GF-D8 (cell line): Measurements from ENCODE around the gene MOB2.

ENCODE experiments used
- DNase-seq: peaks from one replicate; lab custom pipeline; 2025; lab: John Stamatoyannopoulos, UW

The MOB2 gene, protein sequence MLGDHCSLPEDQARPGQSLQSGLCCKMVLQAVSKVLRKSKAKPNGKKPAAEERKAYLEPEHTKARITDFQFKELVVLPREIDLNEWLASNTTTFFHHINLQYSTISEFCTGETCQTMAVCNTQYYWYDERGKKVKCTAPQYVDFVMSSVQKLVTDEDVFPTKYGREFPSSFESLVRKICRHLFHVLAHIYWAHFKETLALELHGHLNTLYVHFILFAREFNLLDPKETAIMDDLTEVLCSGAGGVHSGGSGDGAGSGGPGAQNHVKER

DNA sequence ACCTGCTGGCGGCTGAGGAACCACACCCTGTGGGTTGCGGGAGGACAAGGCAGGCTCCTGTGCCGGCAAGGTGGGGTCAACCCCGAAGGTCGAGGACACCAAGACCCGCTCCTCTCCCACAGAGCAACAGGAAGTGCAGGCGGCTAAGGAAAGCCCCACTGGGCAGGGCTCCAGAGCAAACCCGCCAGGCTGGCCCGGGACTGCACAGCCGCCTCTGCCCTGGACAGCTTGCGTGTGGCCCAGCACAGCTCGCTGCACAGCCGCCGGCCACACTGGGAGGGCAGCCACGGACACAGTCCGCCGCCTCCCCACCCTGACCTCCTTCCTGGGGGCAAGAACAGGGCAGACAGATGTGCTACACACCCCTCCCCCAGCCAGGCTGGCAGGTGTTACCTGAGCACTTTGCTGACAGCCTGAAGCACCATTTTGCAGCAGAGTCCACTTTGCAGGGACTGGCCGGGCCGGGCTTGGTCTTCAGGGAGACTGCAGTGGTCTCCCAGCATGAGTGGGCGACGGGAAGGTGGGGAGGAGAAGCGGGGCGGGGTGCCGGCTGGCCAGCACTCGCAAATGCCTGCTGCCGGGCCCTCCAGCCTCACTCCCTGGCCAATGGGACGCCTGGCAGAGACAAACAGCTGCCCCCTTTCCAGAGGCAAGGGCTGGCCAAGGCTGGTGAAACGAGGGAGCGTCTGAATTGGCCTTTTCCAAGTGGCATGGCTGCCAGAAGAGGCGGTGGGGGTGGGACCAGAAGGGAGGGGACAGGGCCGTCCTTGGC lies at the start of gene MOB2:
Gene MOB2, minus strand, starts transcription at position 726 of the 772 bp plus-strand sequence. Its CDS starts 223 bp downstream, at position 503.
- DNase-seq: no peak

DNA sequence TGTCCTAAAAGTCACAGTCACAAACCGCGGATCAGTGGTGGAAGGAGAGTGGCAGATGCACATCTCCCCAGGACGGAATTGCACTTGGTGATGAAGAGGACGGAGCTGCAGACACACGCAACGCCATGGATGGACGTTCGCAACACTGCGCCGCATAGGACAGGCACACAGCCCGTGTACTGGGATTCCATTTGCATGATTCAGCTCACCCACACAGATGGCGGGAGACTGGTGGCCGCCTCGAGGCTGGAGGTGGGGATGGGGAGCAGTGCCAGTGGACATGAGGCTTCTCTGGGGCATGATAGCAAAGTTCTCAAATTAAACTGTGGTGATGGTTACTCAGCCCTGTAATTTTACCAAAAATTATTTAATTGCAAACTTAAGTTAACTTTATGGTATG lies 48.1 kb upstream of the MOB2 start:
- no peak for DNase-seq

DNA sequence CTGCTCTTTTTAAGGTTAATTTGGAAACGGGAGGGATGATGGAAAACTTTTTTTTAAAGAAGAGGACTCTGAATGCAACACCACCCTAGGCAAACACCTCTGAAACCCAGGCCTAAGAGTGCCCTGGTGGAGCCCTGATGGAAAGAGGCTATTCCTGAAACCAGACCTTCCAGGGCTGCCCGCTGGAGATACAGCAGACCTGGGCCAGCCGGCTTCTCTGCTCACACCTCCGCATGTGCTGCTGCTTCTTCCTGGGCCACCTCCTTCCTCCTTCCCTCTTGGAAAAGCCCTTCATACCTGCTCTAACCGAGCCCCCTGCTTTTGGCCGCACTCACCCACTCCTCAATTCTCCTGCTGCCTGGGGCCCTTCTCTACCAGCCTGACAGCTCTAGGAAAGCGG lies 47.6 kb upstream of the MOB2 start:
- no peak for DNase-seq

DNA sequence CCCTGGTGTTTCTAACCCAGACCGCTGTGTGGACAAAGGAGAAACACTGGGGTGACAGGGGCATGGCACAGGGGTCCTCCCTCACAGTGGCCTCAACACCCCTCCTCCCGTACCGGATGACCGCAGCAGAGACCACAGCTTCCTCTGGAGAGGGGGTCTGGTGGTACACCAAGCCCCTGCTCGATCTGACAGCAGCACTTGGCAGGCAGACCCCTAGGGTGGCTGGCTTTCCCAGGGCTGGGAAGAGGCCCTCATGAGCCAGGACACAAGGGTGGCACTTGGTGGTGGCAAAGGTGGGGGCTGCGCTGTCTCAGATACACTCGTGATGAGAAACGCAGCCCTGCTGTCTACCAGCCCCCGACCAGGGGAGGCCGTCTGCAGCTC lies 46.8 kb upstream of the MOB2 start:
- DNase-seq: no peak

DNA sequence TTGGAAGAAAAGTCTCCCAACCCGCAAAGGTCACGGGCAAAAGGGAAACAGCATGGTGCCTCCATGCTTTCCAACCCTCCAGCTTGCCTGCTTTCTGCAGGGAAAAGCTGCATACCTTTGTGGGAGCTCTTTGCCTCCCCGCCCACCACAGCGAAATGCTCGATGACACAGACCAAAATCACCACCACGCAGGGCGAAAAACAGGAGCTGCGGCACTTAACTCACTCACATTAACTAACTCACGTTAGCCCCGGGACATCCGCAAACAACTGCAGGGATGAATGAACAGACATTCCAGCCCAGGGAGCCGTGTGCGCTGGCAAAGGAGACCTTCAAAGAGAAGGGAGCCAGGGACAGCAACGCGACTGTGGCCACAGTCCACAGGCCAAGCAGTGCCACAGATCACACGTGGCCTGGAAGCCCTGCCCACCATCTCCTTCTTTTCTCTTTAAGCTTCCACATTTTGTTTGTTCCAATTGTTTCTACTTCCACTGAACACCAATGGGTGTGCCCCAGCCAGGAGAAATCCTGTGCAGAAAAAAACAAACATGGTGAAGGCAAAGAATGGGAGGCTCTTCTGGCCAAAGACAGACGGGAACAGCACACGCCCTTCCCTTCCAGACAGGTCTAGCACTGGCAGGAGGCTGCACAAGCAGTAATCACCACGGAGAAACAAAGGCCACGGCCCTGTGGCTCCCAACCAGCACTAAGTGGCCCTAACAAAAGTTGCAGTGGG lies 46.2 kb upstream of the MOB2 start:
- no peak for DNase-seq

DNA sequence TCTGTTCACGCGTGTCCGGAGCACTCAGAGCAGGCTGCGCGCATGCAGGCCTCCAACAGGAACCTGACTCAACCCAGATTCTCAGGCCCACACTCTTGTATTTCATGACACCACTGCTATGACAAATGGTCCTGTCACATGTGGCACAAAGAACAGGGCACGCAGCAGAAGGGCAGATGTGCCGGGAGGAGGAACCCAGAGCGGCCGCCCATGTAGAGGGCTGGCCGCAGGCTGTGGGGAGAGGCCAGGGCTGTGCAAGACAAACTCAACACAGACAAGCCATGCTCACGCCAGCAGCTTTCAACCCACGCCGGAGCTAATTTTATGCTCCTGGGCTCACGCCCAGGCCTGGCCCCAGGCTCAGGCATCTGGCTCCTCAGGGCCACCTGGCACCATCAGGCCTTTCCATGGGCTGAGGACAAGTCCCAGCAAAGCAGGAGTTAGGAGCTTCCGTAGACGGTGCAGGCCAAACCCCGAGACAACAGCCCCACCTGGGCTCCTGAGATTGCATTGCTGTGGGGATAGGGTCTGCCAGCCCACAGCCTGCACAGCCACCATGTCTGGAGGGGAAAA lies 45.5 kb upstream of the MOB2 start:
- no peak for DNase-seq

DNA sequence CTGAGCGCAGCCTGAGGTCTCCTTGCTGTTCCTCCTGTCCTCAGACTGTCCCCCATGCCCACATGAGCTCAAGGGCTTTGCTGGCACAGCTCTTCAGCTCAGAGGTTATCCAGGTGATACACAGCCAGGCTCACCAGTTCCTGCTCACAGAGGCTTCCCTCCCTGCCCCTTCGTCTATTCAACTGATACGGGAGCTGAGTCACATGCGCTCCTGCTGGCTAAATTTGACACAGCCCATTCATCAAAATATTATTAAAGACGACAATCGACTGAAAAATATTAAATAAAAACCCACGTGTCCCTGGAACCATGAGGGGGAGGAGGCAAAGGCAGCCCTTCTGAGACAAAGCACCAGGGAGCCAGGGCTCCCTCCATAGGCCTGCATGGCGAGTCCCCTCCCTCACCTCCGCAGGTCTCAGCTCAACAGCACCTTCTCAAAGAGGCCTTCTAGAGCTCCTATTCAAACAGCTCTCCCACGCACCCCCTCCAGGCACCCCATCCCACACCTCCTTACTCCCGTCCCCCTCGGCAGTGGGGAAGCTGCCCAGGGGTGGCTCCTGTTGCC lies 45.0 kb upstream of the MOB2 start:
- no peak for DNase-seq

DNA sequence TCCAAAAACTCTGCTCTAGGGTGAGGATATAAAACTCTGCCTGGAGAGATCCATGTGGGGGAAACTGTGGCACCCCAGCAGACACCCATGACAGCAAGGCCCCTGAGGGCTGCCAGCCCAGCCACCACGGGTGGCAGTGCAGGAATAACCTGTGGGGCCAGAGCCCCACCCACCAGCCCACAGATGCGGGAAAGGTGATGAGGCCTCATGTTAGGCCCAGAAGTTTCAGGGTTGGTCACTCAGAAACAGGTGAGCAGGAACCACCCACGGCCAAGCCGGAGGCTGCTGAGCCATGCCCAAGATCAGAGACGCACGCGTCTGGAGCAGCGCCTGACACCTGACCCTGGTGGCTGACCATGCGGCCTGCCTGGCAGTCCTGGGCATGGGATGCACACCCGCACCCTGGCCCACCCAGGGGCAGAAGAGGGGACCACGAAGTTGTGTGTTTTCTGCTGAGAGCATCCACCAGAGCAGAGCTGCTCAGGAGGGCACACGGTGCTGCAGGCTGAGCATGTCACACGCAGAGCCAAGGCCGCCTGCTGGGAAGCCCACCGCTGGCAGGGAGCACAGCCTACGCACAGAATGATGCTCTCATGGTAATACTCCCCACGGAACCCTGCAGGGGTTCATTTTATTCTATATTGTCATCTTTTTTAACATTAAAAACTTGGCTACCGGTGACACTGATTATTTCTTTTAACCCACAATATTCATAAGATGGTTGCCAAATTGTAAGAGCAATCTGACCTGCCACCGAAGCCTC lies 44.3 kb upstream of the MOB2 start:
- DNase-seq: no peak

DNA sequence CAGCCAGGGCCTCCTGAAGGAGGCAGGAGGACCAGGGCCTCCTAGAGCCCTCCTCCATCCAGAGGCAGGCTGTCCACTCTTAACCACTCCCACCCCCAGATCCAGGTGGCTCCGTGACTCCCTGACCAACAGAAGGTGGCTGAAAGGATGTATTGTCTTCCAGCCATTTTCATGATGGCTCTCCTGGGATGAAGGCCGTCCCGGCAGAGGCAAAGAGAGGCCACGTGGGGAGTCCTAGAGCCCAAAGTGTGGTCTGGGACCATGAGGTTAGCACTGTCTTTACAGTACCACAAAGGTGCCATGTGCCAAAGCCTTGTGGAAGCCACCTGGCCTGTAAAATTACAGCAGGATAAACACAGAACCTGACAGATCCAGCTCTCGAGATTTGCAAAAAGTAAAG lies 43.2 kb upstream of the MOB2 start:
- no peak for DNase-seq

DNA sequence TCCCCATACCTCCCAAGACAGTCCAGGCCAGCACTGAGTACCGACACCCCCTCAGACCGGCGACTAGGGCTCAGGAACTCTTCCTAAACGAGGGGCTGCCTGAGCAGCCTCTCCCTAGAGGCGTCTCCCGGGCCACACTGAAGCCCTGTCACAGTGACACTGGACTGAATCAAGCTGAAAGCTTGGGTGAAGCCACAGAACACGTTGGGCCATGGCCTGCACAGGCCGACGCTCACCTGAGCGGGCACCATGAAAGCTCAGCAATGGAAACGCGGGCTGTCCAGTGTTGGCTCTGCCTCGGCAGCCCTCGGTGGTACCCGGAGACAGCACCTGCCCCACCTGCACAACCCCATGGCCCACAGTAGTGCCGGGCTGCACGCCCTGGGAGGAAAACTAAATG lies 42.7 kb upstream of the MOB2 start:
- no peak for DNase-seq

DNA sequence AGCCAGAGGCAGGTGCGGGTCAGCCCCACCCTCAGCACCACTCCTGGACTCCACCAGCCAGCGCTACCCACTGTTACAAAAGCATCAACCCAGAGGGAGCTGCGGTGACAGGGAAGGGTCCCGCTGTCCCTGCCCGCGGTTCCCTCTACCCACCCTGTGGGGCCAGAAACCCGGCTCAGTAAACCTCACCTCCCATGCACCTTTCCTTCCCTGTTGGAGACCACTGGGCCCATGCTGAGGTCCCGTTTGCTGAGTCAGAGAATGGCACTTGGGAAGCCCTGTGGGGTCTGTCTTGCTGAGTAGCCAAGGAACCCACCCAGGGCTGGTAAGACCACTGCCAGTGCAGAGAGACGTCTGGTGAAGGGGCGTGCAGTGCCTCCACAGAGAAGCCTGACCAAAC lies 42.1 kb upstream of the MOB2 start:
- no peak for DNase-seq

DNA sequence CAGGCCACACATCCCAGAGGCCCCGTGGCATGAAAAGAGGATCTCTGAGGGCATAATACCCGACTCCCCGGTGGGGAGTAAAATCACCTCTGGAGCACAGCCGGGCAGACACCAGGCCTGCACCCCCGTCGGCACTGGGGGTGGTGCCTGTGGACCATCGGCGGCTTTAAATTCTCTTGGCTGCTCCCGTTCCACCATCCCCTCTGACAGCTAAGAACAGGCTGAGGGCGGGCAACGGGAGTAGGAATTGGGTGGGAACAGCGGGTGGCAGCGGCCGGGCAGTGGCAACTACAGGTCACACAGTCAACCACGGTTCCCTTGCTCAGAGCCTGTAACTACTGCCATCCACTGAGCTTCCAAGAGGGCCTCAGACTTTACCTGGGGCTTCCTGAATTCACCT lies 40.2 kb upstream of the MOB2 start:
- no peak for DNase-seq

DNA sequence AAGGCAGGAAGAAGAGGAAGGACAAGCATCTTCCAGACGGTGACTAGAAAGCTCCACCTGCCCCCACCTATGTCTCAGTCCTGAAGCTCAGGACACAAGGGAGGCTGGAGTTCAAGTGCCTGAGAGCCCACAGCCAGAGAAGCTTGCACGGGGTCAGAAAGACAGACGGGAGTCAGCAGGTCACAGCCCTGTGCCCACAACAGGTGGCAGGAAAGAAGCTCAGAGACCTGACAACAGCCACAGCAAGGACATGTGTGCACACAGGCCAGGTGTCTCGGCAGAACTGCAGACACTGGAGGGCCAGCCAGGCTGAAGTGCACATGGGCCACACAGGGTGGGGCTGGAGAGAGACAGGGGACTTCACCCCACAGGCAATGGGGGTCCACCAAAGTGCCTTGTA lies 37.2 kb upstream of the MOB2 start:
- no peak for DNase-seq

DNA sequence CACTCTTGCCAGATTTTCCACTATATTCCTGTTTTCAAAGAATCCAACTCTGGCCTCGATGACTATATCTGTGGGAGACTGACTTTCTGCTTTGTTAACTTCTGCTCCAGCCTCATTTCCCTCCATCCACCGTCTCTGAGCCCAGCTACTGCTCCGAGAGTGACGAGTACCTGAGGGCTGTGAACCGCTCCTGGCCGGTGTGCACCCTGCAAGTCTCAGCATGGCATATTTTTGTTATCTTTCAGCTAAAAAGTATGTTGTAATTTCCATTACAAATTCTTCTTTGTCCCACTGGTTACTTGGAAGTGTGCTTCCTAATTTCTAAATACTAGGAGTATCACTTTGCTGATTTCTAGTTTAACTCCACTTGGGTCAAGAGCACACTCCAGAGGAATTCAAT lies 36.5 kb upstream of the MOB2 start:
- no peak for DNase-seq

DNA sequence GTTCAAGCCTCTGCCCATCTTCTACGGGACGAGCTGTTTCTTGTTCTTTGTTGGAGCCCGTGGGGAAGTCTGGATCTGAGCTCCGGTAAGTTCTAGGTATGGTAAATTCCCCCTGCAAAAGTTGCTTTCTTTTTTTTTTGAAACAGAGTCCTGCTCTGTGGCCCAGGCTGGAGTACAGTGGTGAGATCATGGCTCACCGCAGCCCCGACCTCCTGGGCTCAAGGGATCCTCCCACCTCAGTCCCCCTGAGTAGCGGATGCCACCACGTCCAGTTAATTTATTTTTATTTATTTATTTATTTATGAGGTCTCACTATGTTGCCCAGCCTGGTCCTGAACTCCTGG lies 35.5 kb upstream of the MOB2 start:
- DNase-seq: no peak

DNA sequence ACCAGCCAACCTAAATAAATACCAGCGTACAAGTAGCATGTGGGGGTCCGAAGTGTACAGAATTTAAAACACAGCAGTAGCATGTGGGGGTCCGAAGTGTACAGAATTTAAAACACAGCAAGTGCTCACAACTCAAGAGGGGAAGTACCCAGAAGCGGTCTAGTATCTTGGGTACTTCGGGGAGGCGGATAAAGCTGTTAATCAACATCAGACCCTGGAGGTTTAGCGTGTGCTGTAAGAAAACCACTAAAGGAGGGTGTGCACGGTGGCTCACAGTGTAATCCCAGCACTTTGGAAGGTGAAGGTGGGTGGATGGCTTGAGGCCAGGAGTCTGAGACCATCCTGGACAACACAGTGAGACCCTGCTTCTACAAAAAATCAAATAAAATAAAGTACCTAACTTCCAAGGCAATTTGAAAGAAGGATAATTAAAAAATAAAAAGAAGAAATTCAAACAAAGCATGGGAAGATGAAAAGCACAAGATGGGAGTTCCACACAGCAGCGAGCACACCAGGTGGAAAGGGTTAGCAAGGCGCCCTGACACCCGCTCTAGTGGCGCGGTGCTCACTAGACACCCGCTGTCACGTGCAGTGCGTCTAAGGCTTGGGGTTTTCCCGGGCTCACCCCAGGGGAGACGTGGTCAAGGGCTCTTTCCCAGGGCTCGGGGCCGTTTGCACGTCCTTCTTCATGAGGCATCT lies 35.0 kb upstream of the MOB2 start:
- DNase-seq: no peak

DNA sequence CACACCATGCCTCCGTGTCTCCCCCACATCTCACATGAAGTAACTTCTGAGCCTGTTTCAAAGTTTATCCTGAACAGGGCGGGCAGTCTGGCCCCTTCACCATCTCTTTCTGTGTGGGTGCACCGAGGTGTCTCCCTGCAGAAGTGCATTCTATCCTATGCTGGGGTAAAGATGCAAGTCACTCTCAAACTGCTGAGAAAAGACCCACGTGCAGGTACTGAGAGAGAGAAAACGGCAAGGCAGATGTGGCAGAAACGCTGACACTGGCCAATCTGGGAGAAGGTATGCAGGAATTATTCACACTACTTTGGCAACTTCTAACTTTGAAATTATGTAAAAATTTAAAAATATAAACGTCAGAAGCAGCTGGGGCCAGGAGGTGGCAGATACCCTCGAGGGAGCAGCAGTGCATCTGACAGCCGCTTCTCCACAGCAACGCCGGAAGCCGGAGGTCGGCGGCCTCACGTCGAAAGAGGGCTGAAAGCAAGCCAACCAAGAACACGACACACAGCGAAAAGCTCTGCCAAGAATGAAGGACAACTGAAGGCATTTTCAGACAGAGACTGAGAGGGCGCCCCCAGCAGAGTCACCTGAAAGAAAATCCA lies 34.2 kb upstream of the MOB2 start:
- DNase-seq: no peak

DNA sequence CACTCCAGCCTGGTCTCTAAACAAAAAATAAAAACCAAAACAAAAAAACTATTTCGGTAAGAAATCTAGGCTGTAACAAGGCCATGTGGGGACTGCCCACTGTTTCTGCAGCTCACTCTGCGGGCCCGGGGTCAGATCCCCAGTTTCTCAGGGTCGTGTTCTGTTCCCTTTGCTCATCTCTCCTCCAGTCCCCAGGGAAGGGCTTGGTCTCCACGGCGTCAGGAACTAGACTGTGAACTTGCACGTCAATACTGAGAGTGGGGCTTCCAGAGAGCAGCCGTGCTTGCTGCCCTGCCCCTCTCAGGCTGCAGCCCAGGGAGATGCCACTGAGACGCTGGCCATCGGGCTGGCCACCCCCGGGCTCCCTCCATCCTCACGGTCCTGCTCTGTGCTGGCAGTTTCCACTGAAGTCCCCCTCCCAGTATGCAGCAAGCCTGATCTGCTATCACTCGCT lies 33.7 kb upstream of the MOB2 start:
- DNase-seq: no peak

DNA sequence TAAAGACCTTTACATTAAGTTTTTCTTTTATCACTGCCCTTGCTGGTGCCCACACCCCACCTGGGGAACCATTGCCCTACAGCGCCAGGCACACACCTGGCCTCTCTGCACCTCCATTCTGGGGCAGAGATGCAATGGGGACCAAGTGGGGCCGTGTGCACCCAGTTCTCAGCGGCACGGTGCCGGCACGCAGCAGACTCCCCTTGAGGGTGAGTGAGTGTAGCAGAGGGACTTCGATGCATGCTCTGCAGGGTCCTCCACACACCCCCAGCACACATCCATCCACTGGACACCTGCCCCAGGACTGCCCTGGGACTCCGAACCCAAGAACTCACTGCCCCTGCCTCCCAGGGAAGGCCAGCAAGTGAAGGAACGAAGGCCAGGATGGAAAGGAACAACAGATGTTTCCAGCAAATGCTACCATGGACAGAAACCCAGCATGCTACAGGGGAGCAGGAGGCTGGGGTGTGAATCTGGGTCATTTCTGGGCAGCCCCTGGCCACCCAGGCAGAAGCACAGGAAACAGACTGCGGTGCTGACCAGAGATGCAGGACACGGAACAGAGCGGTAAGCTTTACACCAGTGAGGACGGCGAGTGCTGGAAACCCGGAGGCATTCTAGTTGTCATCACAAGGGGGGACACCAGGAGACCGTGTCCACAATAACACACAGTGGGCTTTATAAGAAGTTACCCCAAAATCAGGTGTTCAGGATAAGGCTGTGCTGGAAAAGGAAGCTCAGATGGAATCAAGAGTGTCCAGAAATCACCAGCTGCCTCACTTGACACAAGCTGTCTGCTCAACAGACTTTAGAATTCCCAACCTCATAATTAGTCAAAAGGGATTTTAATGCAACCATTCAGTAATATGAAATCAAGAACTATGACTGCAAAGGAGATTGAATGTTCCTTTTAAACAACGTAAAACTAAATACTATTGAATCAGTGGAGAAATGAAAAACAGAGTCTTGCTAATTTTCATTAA lies 32.7 kb upstream of the MOB2 start:
- no peak for DNase-seq
